Parathyroid adenoma (tissue), 2 donors: ENCODE measurements around the gene NPC1L1.
"Not testable (repeated sequence)": the region's sequence is repeated elsewhere in the genome, so short reads cannot be mapped to it uniquely, and the experiment has no call there.

Source experiments
- H2AFZ ChIP-seq: fragments of 300-600 bp; sonication (generic); one replicate; pipeline ENCODE4 v1.7.0; 2017; ENCODE audit warnings: antibody characterized with exemption, mild to moderate bottlenecking
- H3K27ac ChIP-seq: fragments of 300-600 bp; sonication (generic); one replicate; pipeline ENCODE4 v1.7.0; 2017
- H3K27me3 ChIP-seq: fragments of 300-600 bp; sonication (generic); one replicate; pipeline ENCODE4 v1.7.0; 2017; ENCODE audit warnings: low read length; ENCODE audit not compliant: control insufficient read depth, insufficient read depth
- H3K36me3 ChIP-seq: fragments of 300-600 bp; sonication (generic); one replicate; pipeline ENCODE4 v1.7.0; 2017; ENCODE audit warnings: low read length; ENCODE audit not compliant: control insufficient read depth, insufficient read depth
- H3K4me1 ChIP-seq: fragments of 300-600 bp; sonication (generic); one replicate; pipeline ENCODE4 v1.7.0; 2017; ENCODE audit warnings: control low read depth
- H3K4me2 ChIP-seq: fragments of 300-600 bp; sonication (generic); one replicate; pipeline ENCODE4 v1.7.0; 2017; ENCODE audit warnings: low read length
- H3K4me3 ChIP-seq: fragments of 300-600 bp; sonication (generic); one replicate; pipeline ENCODE4 v1.7.0; 2017; ENCODE audit warnings: low read depth, low read length
- H3K79me2 ChIP-seq: fragments of 300-600 bp; sonication (generic); one replicate; pipeline ENCODE4 v1.7.0; 2017; ENCODE audit warnings: control low read depth
- H3K9ac ChIP-seq: fragments of 300-600 bp; sonication (generic); one replicate; pipeline ENCODE4 v1.7.0; 2017; ENCODE audit warnings: mild to moderate bottlenecking
- H3K9me3 ChIP-seq: fragments of 300-600 bp; sonication (generic); one replicate; pipeline ENCODE4 v1.7.0; 2017; ENCODE audit warnings: low read length; ENCODE audit not compliant: control insufficient read depth
- CTCF ChIP-seq: fragments of 300-600 bp; sonication (generic); IDR thresholded peaks from one replicate; pipeline ENCODE4 v1.7.0; 2017; ENCODE audit warnings: antibody characterized with exemption, mild to moderate bottlenecking
- donor health status: primary hyperparathyroidism.

NPC1L1 gene

GRCh38 chr7:44565097-44565794 is 24.1 kb upstream of the NPC1L1 start:
- H3K4me1 ChIP-seq: peaks cover 14% of the 10 kb centered on the region
- no peak overlapping the region for H3K9ac ChIP-seq
- H2AFZ ChIP-seq: no peak overlapping the region
- no peak overlapping the region for H3K27ac ChIP-seq
- H3K4me3 ChIP-seq: no peak overlapping the region
- H3K27me3 ChIP-seq: no peaks in the 10 kb centered on the region
- H3K36me3 ChIP-seq: no peaks in the 10 kb centered on the region
- H3K4me2 ChIP-seq: no peak overlapping the region
- no peaks in the 10 kb centered on the region for H3K9me3 ChIP-seq
- H3K79me2 ChIP-seq: no peaks in the 10 kb centered on the region
- TF ChIP-seq CTCF: peak; percentile 98

- no peak overlapping the region for H3K4me3 ChIP-seq
- H3K27me3 ChIP-seq: no peaks in the 10 kb centered on the region
- H3K79me2 ChIP-seq: no peaks in the 10 kb centered on the region
- H3K9me3 ChIP-seq: no peaks in the 10 kb centered on the region
- no peak overlapping the region for H3K9ac ChIP-seq
- TF ChIP-seq CTCF: no peak
- H3K4me2 ChIP-seq: no peak overlapping the region
- peaks cover 13% of the 10 kb centered on the region for H3K4me1 ChIP-seq
- H2AFZ ChIP-seq: no peak overlapping the region
- no peaks in the 10 kb centered on the region for H3K36me3 ChIP-seq
- H3K27ac ChIP-seq: no peak overlapping the region
These were observed 23.5 kb upstream of the NPC1L1 start for GRCh38 chr7:44564606-44565005.

GRCh38 chr7:44563171-44563679 is 22.1 kb upstream of the NPC1L1 start:
- Histone ChIP-seq H3K36me3 (no peaks in the 10 kb centered on the region), H2AFZ (no peak overlapping the region), H3K4me3 (no peak overlapping the region), H3K27ac (no peak overlapping the region), H3K79me2 (no peaks in the 10 kb centered on the region), H3K9ac (no peak overlapping the region), H3K9me3 (no peaks in the 10 kb centered on the region), H3K4me1 (no peaks in the 10 kb centered on the region), H3K4me2 (no peak overlapping the region), H3K27me3 (no peaks in the 10 kb centered on the region)
- no peak for TF ChIP-seq CTCF

- not testable (repeated sequence) for H3K4me1 ChIP-seq, H3K36me3 ChIP-seq, H2AFZ ChIP-seq, H3K27me3 ChIP-seq, H3K79me2 ChIP-seq, H3K4me3 ChIP-seq, H3K27ac ChIP-seq, H3K9me3 ChIP-seq, H3K4me2 ChIP-seq, H3K9ac ChIP-seq
These were observed 21.5 kb upstream of the NPC1L1 start for GRCh38 chr7:44562622-44562962.

- no peak for TF ChIP-seq CTCF
- Histone ChIP-seq H3K4me2 (no peak overlapping the region), H2AFZ (no peak overlapping the region), H3K4me3 (no peak overlapping the region), H3K27me3 (no peaks in the 10 kb centered on the region), H3K9me3 (no peaks in the 10 kb centered on the region), H3K27ac (no peak overlapping the region), H3K9ac (no peak overlapping the region), H3K4me1 (no peaks in the 10 kb centered on the region), H3K36me3 (no peaks in the 10 kb centered on the region), H3K79me2 (no peaks in the 10 kb centered on the region)
These were observed 21.0 kb upstream of the NPC1L1 start for GRCh38 chr7:44561962-44562621.
